NT2/D1 (cell line): ENCODE measurements around the gene SLC25A25.

Experiments
- SUZ12 ChIP-seq: IDR thresholded peaks from 2 replicates; pipeline ENCODE4 v1.6.1; 2011; ENCODE audit not compliant: insufficient read length, insufficient read depth; ENCODE audit errors: extremely low read depth
- YY1 ChIP-seq: IDR thresholded peaks from 2 replicates; pipeline ENCODE4 v1.6.1; 2011; ENCODE audit not compliant: insufficient read length, insufficient read depth
- ZNF274 ChIP-seq: IDR thresholded peaks from 2 replicates; pipeline ENCODE4 v1.6.1; 2011; ENCODE audit warnings: mild to moderate bottlenecking, low read depth, low read length

- TF ChIP-seq ZNF274 (no peak), YY1 (no peak), SUZ12 (no peak)
These were observed 39.0 kb downstream of the SLC25A25 start for GRCh38 chr9:128106940-128107467.
